Measurements from ENCODE around the gene EZH2. TPM values are rescaled to one million over a fixed set of nuclear protein-coding genes. Genes with fewer than 3 reads are reported as not detected.

EZH2 gene
- total RNA-seq, 1 experiment from 2014 or later, result 30.5 TPM

GRCh38 chr7:148909568-148909967 is 25.5 kb upstream of the EZH2 start:
- TF ChIP-seq EZH2phosphoT487 (IDR thresholded peaks at IDR 0.05; ENCODE audit: borderline replicate concordance, low read length), result no peak
- TF ChIP-seq CTCF (conservative IDR thresholded peaks at IDR 0.05; ENCODE audit: low read depth, low read length), result no peak
- no peak for TF ChIP-seq EZH2 (IDR thresholded peaks at IDR 0.05; ENCODE audit: low read length, unreplicated experiment)
- H3K27me3 ChIP-seq (ENCODE audit: low read length), result no peaks in the 10 kb centered on the region
- BruUV-seq (replicated peaks), result no TSS peak
- no peaks in the 10 kb centered on the region for H3K36me3 ChIP-seq (ENCODE audit: low read depth, low read length)
- no peak for DNase-seq
- H3K4me2 ChIP-seq (ENCODE audit: low read length), result no peak overlapping the region
- H3K79me2 ChIP-seq (ENCODE audit: low read length), result no peaks in the 10 kb centered on the region
- no peaks in the 10 kb centered on the region for H4K20me1 ChIP-seq (ENCODE audit: low read length)
- intact Hi-C loops (cut with micrococcal nuclease), result no loop called here
- H3K9me2 ChIP-seq (replicated peaks; ENCODE audit: low read length), result no peaks in the 10 kb centered on the region
- H3K9ac ChIP-seq (ENCODE audit: low read length), result no peak overlapping the region
- no peaks in the 10 kb centered on the region for H3F3A ChIP-seq (ENCODE audit: low read length, unreplicated experiment)
- peaks cover 19% of the 10 kb centered on the region for H3K4me1 ChIP-seq (ENCODE audit: insufficient read depth, low read length)
- ChIA-PET CTCF (interaction anchor here (0.7 kb wide), 1 partner anchor 356 kb away, joined by 3 read pairs; no protein-coding TSS in a partner anchor), POLR2A (ENCODE audit: unreplicated experiment) (no interaction called here)
- H2AFZ ChIP-seq (ENCODE audit: low read length), result no peak overlapping the region
- no peak for ATAC-seq
- no peak overlapping the region for H3K27ac ChIP-seq (ENCODE audit: low read length)
- no peak overlapping the region for H3K4me3 ChIP-seq (ENCODE audit: low read length)
- H3K9me3 ChIP-seq (ENCODE audit: low read length), result no peaks in the 10 kb centered on the region

- POLR2A ChIA-PET (ENCODE audit: unreplicated experiment), result no interaction called here
- Histone ChIP-seq H3F3A (ENCODE audit: low read length, unreplicated experiment) (no peaks in the 10 kb centered on the region), H3K36me3 (ENCODE audit: low read depth, low read length) (no peaks in the 10 kb centered on the region), H3K79me2 (ENCODE audit: low read length) (no peaks in the 10 kb centered on the region), H3K4me1 (ENCODE audit: insufficient read depth, low read length) (no peaks in the 10 kb centered on the region), H3K4me2 (ENCODE audit: low read length) (no peak overlapping the region), H3K9ac (ENCODE audit: low read length) (no peak overlapping the region), H4K20me1 (ENCODE audit: low read length) (no peaks in the 10 kb centered on the region), H3K27ac (ENCODE audit: low read length) (no peak overlapping the region), H2AFZ (ENCODE audit: low read length) (no peak overlapping the region), H3K4me3 (ENCODE audit: low read length) (no peak overlapping the region), H3K9me2 (replicated peaks; ENCODE audit: low read length) (no peaks in the 10 kb centered on the region), H3K9me3 (ENCODE audit: low read length) (no peaks in the 10 kb centered on the region), H3K27me3 (ENCODE audit: low read length) (no peaks in the 10 kb centered on the region)
- BruUV-seq (replicated peaks), result no TSS peak
- CTCF ChIA-PET, result no interaction called here
- DNase-seq (no peak), ATAC-seq (no peak)
- TF ChIP-seq EZH2phosphoT487 (IDR thresholded peaks at IDR 0.05; ENCODE audit: borderline replicate concordance, low read length), result no peak
- no peak for TF ChIP-seq EZH2 (IDR thresholded peaks at IDR 0.05; ENCODE audit: low read length, unreplicated experiment)
- TF ChIP-seq CTCF (conservative IDR thresholded peaks at IDR 0.05; ENCODE audit: low read depth, low read length), result no peak
- intact Hi-C loops (cut with micrococcal nuclease), result no loop called here
Observed at GRCh38 chr7:148906707-148907498, 22.8 kb upstream of the EZH2 start.

- no peak for ATAC-seq
Observed at GRCh38 chr7:148905093-148905666, 21.1 kb upstream of the EZH2 start.

More at GRCh38 chr7:148905093-148905666, 21.1 kb upstream of the EZH2 start:
- no peaks in the 10 kb centered on the region for H3K4me1 ChIP-seq (ENCODE audit: insufficient read depth, low read length)
- H3K27me3 ChIP-seq (ENCODE audit: low read length), result no peaks in the 10 kb centered on the region
- H2AFZ ChIP-seq (ENCODE audit: low read length), result 0 out of 2 replicates have a peak overlapping the region, but pooled peaks have one; percentile 38
- no peak for DNase-seq
- intact Hi-C loops (cut with micrococcal nuclease), result no loop called here
- H3K27ac ChIP-seq (ENCODE audit: low read length), result no peak overlapping the region
- no peaks in the 10 kb centered on the region for H3K79me2 ChIP-seq (ENCODE audit: low read length)
- no peaks in the 10 kb centered on the region for H3F3A ChIP-seq (ENCODE audit: low read length, unreplicated experiment)
- H3K4me3 ChIP-seq (ENCODE audit: low read length), result no peak overlapping the region
- H3K36me3 ChIP-seq (ENCODE audit: low read depth, low read length), result no peaks in the 10 kb centered on the region
- H4K20me1 ChIP-seq (ENCODE audit: low read length), result no peaks in the 10 kb centered on the region
- no peak overlapping the region for H3K4me2 ChIP-seq (ENCODE audit: low read length)
- no peaks in the 10 kb centered on the region for H3K9me2 ChIP-seq (replicated peaks; ENCODE audit: low read length)
- H3K9ac ChIP-seq (ENCODE audit: low read length), result no peak overlapping the region
- BruUV-seq (replicated peaks), result no TSS peak
- no peak for TF ChIP-seq EZH2 (IDR thresholded peaks at IDR 0.05; ENCODE audit: low read length, unreplicated experiment)
- no peak for TF ChIP-seq EZH2phosphoT487 (IDR thresholded peaks at IDR 0.05; ENCODE audit: borderline replicate concordance, low read length)
- TF ChIP-seq CTCF (conservative IDR thresholded peaks at IDR 0.05; ENCODE audit: low read depth, low read length), result no peak
- ChIA-PET CTCF (no interaction called here), POLR2A (ENCODE audit: unreplicated experiment) (no interaction called here)
- H3K9me3 ChIP-seq (ENCODE audit: low read length), result no peaks in the 10 kb centered on the region

Measured in PC-3 (cell line).